ENCODE measurements around the gene MAPK1.
"Not testable (repeated sequence)": the region's sequence is repeated elsewhere in the genome, so short reads cannot be mapped to it uniquely, and the experiment has no call there.

The MAPK1 gene

GRCh38 chr22:21754523-21754922 is 112.9 kb downstream of the MAPK1 start:
- no peak for DNase-seq (ENCODE audit: low spot score)

DNA sequence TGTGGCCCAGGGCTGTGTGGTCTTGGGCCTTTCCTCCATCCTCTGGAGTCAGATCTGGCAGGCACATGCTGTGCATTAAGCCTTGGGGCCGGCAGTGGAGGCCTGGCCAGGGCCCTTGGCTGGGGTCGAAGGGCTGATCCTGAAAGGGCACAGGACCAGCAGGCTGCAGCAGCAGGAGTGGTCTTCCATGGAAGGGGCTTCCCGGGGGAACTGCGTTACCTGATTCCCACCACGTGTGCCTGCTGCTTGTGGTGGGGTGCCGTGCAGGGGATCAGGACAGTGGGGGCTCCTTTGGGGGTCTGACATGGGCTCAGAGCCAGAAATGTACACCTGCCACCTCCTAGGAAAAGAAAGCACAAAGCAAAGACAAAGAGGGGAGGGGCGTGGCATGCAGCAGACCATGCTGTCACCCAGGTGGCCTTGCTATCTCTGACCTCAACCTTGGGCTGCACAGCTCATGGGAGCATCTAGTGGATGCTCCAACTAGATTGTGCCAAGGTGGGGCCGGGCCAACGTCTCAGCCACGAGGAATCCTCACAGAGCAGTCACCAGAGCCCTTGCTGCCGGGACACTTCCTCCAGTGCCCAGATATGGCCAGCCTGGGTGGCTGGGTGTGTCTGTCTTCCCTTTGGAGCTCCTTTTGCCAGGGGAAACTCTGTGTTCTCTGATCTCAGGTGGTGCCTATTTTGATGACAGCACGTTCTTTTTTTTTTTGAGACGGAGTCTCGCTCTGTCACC is 113.9 kb downstream of the MAPK1 start:
- DNase-seq (ENCODE audit: low spot score), result no peak

DNA sequence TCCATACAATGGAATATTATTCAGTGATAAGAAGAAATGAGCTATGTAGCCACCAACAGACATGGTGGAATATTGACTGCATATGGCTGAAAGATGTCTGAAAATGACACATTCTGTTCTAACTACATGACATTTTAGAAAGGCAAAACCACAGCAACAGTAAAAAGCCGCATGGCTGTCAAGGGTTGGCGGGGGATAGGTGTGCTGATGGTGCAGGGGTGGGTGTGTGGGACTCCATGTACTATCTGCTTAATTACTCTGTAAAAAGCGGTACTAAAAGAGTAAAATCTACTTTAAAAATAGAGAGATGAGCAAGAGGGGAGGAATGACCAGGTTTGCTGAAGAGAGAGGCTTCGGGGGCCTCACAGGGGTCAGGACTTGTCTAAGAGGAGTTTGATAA is 115.2 kb downstream of the MAPK1 start:
- no peak for DNase-seq (ENCODE audit: low spot score)

DNA sequence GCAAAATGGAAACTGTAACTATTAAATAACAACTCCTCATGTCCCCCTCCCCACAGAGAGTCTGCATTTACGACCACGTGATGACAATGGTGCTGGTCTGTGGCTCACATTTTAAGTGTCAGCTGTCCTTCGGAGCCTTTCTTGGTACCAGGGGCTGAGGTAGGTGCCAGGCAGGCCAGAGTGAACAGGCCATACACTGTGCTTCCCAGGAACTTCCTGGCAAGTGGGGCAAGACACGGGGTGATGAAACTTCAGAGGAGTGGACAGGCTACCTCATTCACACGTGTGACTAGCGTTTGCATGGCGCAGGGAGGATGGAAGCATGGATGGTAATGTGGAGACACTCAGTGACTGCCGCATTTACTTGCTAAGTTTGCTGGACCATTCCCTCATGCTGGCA is 121.5 kb downstream of the MAPK1 start:
- DNase-seq (ENCODE audit: low spot score), result no peak

GRCh38 chr22:21744917-21745316 is 122.5 kb downstream of the MAPK1 start:
- not testable (repeated sequence) for DNase-seq (ENCODE audit: low spot score)

GRCh38 chr22:21741790-21742189 is 125.7 kb downstream of the MAPK1 start:
- no peak for DNase-seq (ENCODE audit: low spot score)

GRCh38 chr22:21741059-21741458 is 126.4 kb downstream of the MAPK1 start:
- DNase-seq (ENCODE audit: low spot score), result no peak

GRCh38 chr22:21739828-21740377 is 127.5 kb downstream of the MAPK1 start:
- DNase-seq (ENCODE audit: low spot score), result no peak

DNA sequence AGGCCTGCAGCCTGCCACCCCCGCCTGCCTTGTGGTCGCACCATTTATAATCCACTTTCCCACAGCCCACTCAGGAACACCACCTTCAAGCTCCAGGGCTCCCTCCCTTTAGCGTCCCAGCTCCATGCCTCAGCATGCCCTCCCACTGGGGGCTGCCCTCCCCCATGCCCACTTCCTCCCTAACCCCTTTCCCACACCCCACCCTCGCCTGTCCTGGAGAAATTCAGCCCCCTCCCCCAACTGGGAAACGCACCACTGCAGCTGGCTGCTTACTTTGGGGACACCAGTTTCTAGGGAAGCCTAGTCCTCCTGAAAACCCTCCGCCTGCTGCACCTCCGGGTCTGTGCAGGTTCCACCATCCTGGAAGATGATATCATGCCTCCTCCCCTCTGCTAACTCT is 128.5 kb downstream of the MAPK1 start:
- no peak for DNase-seq (ENCODE audit: low spot score)

- DNase-seq (ENCODE audit: low spot score), result no peak
These were observed 129.4 kb downstream of the MAPK1 start for GRCh38 chr22:21738081-21738480.

DNA sequence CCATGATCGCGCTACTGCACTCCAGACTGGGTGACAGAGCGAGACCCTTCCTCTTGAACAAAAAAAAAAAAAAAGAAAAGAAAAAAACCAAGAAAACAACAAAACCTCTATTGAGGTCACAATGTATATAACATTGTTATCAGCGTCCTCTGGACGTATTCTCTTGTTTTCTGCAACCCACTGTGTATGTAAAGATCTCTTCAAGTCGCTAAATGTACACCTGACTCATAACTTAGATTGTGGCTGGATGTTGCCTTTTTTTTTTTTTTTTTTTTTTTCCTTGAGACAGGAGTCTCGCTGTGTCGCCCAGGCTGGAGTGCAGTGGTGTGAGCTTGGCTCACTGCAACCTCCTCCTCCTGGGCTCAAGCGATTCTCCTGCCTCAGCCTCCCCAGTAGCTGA is 130.5 kb downstream of the MAPK1 start:
- DNase-seq (ENCODE audit: low spot score), result no peak

GRCh38 chr22:21736084-21736642 is 131.3 kb downstream of the MAPK1 start:
- no peak for DNase-seq (ENCODE audit: low spot score)

DNA sequence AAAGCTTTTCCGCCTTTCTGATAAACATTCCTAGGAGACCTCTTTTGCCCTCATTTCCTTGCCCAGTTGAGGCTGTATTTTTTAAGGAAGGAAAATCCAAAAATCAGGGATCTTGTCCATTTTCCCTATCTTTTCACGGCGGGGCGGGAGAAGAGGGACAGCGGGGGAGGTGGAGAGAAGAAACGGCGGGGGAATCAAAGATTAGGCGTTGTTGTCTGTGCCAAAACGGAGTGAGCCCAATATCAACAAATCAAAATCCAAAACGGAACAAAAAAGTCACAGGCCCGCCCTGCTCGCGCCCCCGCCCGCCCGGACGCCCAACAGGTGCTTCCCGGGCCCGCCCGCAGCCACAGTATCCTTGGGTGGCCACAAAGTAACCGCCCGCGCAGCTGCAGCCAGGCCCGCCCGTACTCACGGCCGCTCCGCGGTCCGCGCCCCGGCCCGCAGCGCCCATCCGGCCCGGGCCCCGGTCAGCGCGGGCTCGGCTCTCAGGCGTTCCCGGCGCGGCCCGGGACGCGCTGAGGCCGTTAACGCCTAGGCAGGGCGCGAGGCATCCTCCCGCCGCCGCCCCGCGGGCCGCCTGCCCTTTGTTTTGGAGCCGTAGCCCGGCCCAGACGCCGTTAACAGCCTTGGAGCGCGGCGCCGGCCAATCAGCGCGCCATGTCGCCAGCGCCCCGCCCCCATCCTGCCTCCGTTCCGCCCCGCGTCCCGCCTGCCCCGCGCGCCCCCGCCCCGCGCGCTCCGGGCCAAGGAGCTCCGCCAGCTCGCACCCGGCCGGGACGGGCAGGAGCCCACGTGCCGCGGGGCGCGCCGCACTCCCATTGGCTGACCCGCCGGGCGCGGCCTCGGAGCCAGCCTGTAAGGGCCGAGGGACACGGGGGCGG is 132.0 kb downstream of the MAPK1 start, which contains the start of gene YPEL1:
YPEL1 (minus strand) TSS at position 595 of the 884 bp plus-strand sequence. CDS start 25,050 bp downstream, outside the sequence.
- DNase-seq (ENCODE audit: low spot score), result peak; percentile 96

- DNase-seq (ENCODE audit: low spot score), result no peak
These were observed 132.8 kb downstream of the MAPK1 start for GRCh38 chr22:21734540-21735199.

DNA sequence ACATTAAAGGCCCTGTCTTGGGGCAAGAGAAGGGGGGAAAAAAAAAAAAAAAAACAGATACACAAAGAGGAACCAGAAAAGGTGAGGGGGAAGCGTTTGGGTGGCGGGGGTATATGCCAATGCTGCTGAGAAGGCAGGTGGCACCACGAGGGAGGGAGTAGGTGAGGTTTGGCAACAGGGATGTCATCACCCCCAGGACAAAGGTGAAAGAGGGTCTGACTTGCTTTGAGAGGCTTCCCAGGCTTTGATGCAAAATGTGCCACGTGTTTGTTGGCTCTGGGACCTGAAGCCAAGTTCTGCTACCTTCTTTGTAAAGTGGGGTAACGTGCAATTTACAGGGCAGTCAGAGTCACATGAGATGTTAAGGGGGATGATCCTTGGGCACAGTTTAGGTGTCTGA is 135.9 kb downstream of the MAPK1 start:
- no peak for DNase-seq (ENCODE audit: low spot score)

- no peak for DNase-seq (ENCODE audit: low spot score)
These were observed 136.7 kb downstream of the MAPK1 start for GRCh38 chr22:21730535-21731308.

DNA sequence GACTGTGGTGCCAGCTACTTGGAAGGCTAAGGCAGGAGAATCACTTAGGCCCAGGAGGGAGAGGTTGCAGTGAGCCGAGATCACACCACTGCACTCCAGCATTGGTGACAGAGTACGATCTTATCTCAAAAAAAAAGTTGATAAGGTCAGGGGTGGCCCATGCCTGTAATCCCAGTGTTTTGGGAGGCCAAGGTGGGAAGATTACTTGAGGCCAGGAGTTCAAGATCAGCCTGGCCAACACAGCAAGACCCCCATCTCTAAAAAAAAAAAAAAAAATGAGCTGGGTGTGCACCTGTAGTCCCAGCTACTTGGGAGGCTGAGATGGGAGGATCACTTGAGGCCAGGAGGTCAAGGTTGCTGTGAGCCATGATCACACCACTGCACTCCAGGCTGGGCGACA is 138.3 kb downstream of the MAPK1 start:
- DNase-seq (ENCODE audit: low spot score), result not testable (repeated sequence)

DNA sequence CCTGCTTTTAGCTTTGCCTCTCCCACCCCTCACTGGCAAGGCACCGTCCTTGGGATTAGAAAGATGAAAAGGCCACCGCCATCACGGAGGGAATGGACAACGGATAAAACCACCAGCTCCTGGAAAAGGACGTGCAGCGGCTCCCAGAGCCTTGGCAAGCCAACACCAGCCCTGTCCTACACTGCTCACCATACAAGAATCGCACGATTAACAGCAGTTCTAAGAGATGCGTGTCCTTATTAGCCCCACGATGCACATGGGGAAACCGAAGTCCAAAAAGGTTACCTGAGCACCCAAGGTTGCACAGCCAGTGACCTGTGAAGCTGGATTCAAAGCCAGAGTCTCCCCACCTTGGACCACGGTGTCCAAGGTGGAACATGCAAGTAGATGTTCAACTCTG is 139.2 kb downstream of the MAPK1 start:
- no peak for DNase-seq (ENCODE audit: low spot score)

DNA sequence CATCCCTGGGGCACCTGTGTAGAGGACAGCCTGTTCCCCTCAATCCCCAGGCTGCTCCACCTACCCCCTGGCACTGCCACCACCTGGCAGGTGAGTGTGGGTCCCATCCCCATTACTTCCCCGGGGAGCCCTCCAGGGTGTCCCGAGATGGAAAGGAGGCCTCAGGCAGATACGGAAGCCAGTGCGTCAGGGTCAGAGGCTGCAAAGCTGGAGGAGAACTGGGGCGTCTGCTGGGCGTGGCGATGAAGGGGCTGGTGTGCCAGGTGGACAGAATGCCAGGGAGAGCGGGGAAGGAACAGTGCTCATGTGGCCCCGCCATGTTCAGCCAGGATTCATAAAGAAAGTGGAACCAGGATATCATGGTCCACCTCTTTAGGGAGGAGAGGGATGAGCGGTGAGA is 139.7 kb downstream of the MAPK1 start:
- no peak for DNase-seq (ENCODE audit: low spot score)

DNA sequence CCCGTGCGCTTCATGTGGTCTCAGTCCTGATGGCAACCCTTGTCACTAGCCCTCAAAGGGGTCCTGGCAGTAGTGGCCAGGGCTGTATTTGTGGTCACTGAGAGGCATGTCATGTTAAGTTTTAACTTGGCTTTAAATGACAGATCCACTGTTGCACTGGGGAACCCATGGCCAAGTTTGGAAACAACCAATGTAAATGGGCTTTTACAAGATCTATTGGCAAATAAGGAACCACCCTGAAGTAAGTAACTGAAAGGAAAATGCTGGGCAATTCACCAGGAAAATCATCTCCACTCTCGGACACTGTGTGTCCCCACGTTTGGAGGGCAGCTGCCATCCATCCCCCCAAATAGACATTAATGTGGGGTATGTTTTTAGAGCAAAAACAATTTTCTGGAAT is 140.3 kb downstream of the MAPK1 start:
- DNase-seq (ENCODE audit: low spot score), result no peak

DNA sequence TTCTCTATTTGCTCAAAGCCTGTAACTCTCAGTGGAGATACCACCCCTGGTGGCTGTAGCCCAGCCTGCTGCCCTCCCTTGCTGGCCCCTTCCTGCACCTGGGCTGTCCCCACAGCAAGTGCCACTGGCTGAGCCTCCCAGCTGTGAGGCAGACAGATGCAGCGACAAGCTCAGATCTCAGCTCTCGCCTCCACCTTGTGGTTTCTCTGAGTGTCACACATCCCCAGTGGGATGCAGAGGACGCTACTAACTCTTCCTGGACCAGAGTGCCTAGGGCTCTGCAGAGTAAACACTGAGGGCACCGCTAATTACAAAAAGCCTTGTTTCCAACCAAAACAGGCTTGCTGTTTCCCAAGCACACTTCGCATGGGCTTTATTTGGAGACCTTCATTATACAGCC is 140.8 kb downstream of the MAPK1 start:
- DNase-seq (ENCODE audit: low spot score), result no peak

Data from pons (tissue), 1 donor.